WTC11 (cell line): Measurements from ENCODE around the gene FOCAD. TPM values are rescaled to one million over a fixed set of nuclear protein-coding genes. Genes with fewer than 3 reads are reported as not detected.

ENCODE experiments used
- ATAC-seq: fragments of 200-7000 bp; cut with Tn5 transposase; 2 replicates; pipeline ENCODE4 v1.10.0; 2021; ENCODE audit warnings: mild to moderate bottlenecking, moderate library complexity
- CTCF ChIA-PET: fragments of 300-600 bp; sonication (Branson Sonifier 250); formaldehyde crosslinking; loops from one replicate; lab custom pipeline; 2021; ENCODE audit warnings: antibody characterized with exemption; lab: Charles Lee
- POLR2A ChIA-PET: fragments of 350-600 bp; sonication (Branson Sonifier 250); formaldehyde crosslinking; loops from one replicate; lab custom pipeline; 2021; ENCODE audit warnings: antibody characterized with exemption; lab: Charles Lee
- DNase-seq: peaks from one replicate; pipeline ENCODE4 v3.0.0; 2021; ENCODE audit warnings: low spot score
- H3K27ac Mint-ChIP-seq: 2 replicates; pipeline ENCODE4 v1.8.0; 2021; ENCODE audit warnings: mixed read lengths
- H3K27me3 Mint-ChIP-seq: 2 replicates; pipeline ENCODE4 v1.8.0; 2021; ENCODE audit warnings: low read depth, mild to moderate bottlenecking, moderate library complexity, mixed read lengths
- H3K36me3 Mint-ChIP-seq: 2 replicates; pipeline ENCODE4 v1.8.0; 2021; ENCODE audit warnings: mixed read lengths
- H3K4me1 Mint-ChIP-seq: 2 replicates; pipeline ENCODE4 v1.8.0; 2022; ENCODE audit warnings: mixed read lengths
- H3K4me3 Mint-ChIP-seq: 2 replicates; pipeline ENCODE4 v1.8.0; 2021; ENCODE audit warnings: mild to moderate bottlenecking, moderate library complexity, mixed read lengths
- H3K9me3 Mint-ChIP-seq: 2 replicates; pipeline ENCODE4 v1.8.0; 2021; ENCODE audit warnings: mixed read lengths
- EMX1 ChIP-seq: fragments of 250-450 bp; sonication (Bioruptor Pico); IDR thresholded peaks from 2 replicates; pipeline ENCODE4 v1.8.0; 2021; ENCODE audit warnings: mild to moderate bottlenecking
- ESRRA ChIP-seq: sonication (generic); formaldehyde crosslinking; IDR thresholded peaks from 2 replicates; pipeline ENCODE4 v1.8.1; 2022; ENCODE audit warnings: mild to moderate bottlenecking, missing genetic modification reagents, borderline replicate concordance
- GTF2I ChIP-seq: fragments of 250-450 bp; sonication (Bioruptor Pico); conservative IDR thresholded peaks from 2 replicates; pipeline ENCODE4 v1.4.0; 2021; ENCODE audit warnings: mild to moderate bottlenecking
- JAZF1 ChIP-seq: fragments of 250-450 bp; sonication (Bioruptor Pico); IDR thresholded peaks from 2 replicates; pipeline ENCODE4 v1.9.0; 2021; ENCODE audit warnings: moderate library complexity, mild to moderate bottlenecking, inconsistent platforms
- JUN ChIP-seq: sonication (generic); formaldehyde crosslinking; IDR thresholded peaks from 2 replicates; pipeline ENCODE4 v1.8.0; 2023; ENCODE audit warnings: mild to moderate bottlenecking, missing genetic modification reagents
- KAT7 ChIP-seq: sonication (generic); formaldehyde crosslinking; IDR thresholded peaks from 2 replicates; pipeline ENCODE4 v1.8.1; 2023; ENCODE audit warnings: missing genetic modification reagents, mild to moderate bottlenecking, borderline replicate concordance
- MXD4 ChIP-seq: fragments of 250-450 bp; sonication (Bioruptor Pico); IDR thresholded peaks from 2 replicates; pipeline ENCODE4 v1.8.0; 2021; ENCODE audit warnings: mild to moderate bottlenecking, moderate library complexity, borderline replicate concordance
- MYBL2 ChIP-seq: sonication (generic); formaldehyde crosslinking; IDR thresholded peaks from 2 replicates; pipeline ENCODE4 v1.8.1; 2023; ENCODE audit warnings: mild to moderate bottlenecking, moderate library complexity, missing genetic modification reagents
- NFE2L1 ChIP-seq: sonication (generic); formaldehyde crosslinking; IDR thresholded peaks from 2 replicates; pipeline ENCODE4 v1.8.1; 2023; ENCODE audit warnings: missing genetic modification reagents
- NR2C2 ChIP-seq: sonication (generic); formaldehyde crosslinking; IDR thresholded peaks from 2 replicates; pipeline ENCODE4 v1.8.0; 2022; ENCODE audit warnings: mild to moderate bottlenecking, missing genetic modification reagents
- PRRX2 ChIP-seq: fragments of 250-450 bp; sonication (Bioruptor Pico); IDR thresholded peaks from 2 replicates; pipeline ENCODE4 v1.8.0; 2021; ENCODE audit warnings: mild to moderate bottlenecking
- RORB ChIP-seq: fragments of 250-450 bp; sonication (Bioruptor Pico); IDR thresholded peaks from 2 replicates; pipeline ENCODE4 v1.9.0; 2021; ENCODE audit warnings: mild to moderate bottlenecking
- SMAD3 ChIP-seq: sonication (generic); formaldehyde crosslinking; IDR thresholded peaks from 2 replicates; pipeline ENCODE4 v1.8.0; 2022; ENCODE audit warnings: missing genetic modification reagents, mild to moderate bottlenecking, borderline replicate concordance
- SP1 ChIP-seq: sonication (generic); formaldehyde crosslinking; conservative IDR thresholded peaks from 2 replicates; pipeline ENCODE4 v1.8.1; 2022; ENCODE audit warnings: missing genetic modification reagents
- TEAD4 ChIP-seq: sonication (generic); formaldehyde crosslinking; IDR thresholded peaks from 2 replicates; pipeline ENCODE4 v1.8.0; 2022; ENCODE audit warnings: mild to moderate bottlenecking, missing genetic modification reagents
- ZNF423 ChIP-seq: fragments of 250-450 bp; sonication (Bioruptor Pico); IDR thresholded peaks from 2 replicates; pipeline ENCODE4 v2.1.2; 2022; ENCODE audit warnings: mild to moderate bottlenecking, moderate library complexity
- total RNA-seq: library from RNA; stranded (reverse); gene quantifications from 3 replicates; pipeline ENCODE4 v1.2.3, GENCODE V29; 2021
- TF ChIP-seq, protein P1 (sequence below): sonication (generic); formaldehyde crosslinking; IDR thresholded peaks from 2 replicates; pipeline ENCODE4 v1.8.0; 2022; ENCODE audit warnings: mild to moderate bottlenecking, missing genetic modification reagents
- TF ChIP-seq, protein P2 (sequence below): sonication (generic); formaldehyde crosslinking; IDR thresholded peaks from 2 replicates; pipeline ENCODE4 v1.8.1; 2022; ENCODE audit warnings: mild to moderate bottlenecking, moderate library complexity, missing genetic modification reagents
- TF ChIP-seq, protein P3 (sequence below): fragments of 250-450 bp; sonication (Bioruptor Pico); IDR thresholded peaks from 2 replicates; pipeline ENCODE4 v2.1.2; 2022; ENCODE audit warnings: mild to moderate bottlenecking, moderate library complexity
- TF ChIP-seq, protein P4 (sequence below): fragments of 250-450 bp; sonication (Bioruptor Pico); IDR thresholded peaks from 2 replicates; pipeline ENCODE4 v1.9.0; 2021; ENCODE audit warnings: mild to moderate bottlenecking
- TF ChIP-seq, protein P5 (sequence below): sonication (generic); formaldehyde crosslinking; IDR thresholded peaks from 2 replicates; pipeline ENCODE4 v1.8.0; 2022; ENCODE audit warnings: mild to moderate bottlenecking, missing genetic modification reagents

Gene FOCAD
- total RNA-seq, 1 experiment from 2014 or later, result 34.3 TPM

DNA sequence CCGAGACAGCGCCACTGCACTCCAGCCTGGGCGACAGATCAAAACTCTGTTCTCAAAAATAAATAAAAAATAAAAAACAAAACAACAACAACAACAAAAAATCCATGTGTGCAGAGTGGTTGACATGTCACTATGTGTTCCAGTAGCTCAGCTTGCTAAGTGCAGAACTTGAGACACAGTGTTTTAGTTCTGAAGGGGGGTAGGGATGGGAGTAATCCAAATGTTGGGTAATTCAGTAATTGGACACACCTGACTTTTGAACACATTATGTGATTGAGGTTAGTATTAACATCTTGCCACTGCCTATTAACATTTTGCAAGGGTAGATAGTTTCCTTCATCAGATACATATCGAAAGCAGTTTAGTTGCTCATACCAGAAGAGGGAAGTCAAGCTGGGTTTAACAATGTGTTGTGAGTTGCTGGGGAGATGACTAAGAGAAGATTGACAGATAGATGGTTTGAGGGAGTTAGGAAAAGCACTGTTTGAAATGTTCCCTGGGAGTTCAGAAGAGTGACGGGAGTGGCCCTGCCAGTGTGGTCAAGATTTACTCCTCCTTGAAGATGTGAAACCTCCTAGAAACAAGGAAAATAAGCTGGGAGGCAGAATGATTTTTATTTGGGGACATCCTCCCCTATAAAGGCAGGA, 346.5 kb downstream of the FOCAD start (continued):
- TF ChIP-seq SMAD3 (CRISPR knock-in tag) (no peak), PRRX2 (CRISPR knock-in tag) (no peak), JAZF1 (CRISPR knock-in tag) (no peak), KAT7 (no peak)

DNA sequence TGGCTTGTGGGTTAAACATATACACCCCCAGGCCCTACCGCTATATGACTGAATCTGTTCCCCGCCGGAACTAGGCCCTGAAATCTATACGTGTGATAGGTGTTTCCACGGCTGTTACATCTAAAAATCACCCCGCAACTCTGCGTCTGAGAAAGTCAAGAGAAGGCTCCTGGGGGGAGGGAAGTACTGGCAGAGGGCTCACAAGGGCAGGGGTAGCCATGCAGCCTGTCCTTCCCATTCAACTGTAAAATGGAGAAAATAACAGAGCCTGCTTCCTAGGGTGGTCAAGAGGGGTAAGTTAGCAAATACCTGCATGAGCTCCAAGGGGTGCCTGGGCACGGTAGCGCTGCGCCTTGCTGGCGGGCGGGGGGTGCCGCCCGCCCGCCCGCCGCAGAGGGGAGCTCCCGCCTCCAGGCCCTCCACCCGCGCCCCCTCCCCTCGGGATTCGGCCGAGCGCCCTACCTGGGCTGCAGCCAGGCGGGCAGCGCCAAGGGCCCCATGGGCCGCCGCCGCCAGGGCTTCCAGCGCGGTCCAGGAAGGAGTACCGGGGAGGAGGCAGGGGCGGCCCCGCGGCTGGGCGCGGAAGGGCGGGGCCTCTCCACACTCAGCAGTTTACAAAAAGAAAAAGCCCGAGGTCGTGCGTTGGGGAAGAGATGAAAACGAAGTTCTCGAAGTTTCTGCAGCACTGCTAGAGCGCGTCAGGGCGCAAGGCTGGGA, 347.2 kb downstream of the FOCAD start, which contains the start of gene HACD4:
HACD4 (minus strand) TSS at position 550 of the 717 bp plus-strand sequence; CDS start at position 500, 50 bp downstream.
- H3K27ac Mint-ChIP-seq, result no peak within 1 kb of the TSS
- H3K27me3 Mint-ChIP-seq, result peaks cover 20% of the 10 kb centered on the region
- peak; percentile 70 for DNase-seq
- no peaks in the 10 kb centered on the region for H3K4me1 Mint-ChIP-seq
- ChIA-PET POLR2A (interaction anchor here (0.6 kb wide), 1 partner anchor 12 kb away, joined by 3 read pairs; no protein-coding TSS in a partner anchor), CTCF (interaction anchor here (1.1 to 1.4 kb wide), 3 partner anchors 47 to 90 kb away, joined by 4 to 6 read pairs (median 5); no protein-coding TSS in a partner anchor)
- TF ChIP-seq PRRX2 (CRISPR knock-in tag), result no peak
- TF ChIP-seq ZNF423 (CRISPR knock-in tag), result peak; percentile 92
- TF ChIP-seq NFE2L1 (CRISPR knock-in tag), result peak; percentile 15; the same call in 1 of the 2 replicates
- peak; percentile 34 for TF ChIP-seq SP1 (CRISPR knock-in tag)
- no peaks in the 10 kb centered on the region for H3K36me3 Mint-ChIP-seq
- ATAC-seq, result peak; percentile 93
- H3K4me3 Mint-ChIP-seq, result peak within 1 kb of the TSS; percentile 54
- H3K9me3 Mint-ChIP-seq, result no peaks in the 10 kb centered on the region

DNA sequence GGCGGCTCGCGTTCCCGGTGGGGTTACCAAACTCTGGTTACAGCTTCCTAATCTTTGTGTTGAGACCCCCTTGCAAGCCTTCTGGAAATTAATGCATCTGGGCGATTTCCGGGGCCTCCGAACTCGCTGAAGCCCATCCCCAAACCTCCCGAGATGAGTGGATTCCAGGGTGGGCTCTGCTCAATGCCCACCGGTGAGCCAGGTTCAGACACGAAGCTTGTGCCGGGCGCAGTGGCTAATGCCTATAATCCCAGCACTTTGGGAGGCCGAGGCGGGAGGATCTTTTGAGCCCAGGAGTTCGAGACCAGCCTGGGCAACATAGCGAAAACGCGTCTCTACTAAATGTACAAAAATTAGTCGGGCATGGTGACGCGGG, 347.7 kb downstream of the FOCAD start:
- H3K27ac Mint-ChIP-seq, result no peak overlapping the region

DNA sequence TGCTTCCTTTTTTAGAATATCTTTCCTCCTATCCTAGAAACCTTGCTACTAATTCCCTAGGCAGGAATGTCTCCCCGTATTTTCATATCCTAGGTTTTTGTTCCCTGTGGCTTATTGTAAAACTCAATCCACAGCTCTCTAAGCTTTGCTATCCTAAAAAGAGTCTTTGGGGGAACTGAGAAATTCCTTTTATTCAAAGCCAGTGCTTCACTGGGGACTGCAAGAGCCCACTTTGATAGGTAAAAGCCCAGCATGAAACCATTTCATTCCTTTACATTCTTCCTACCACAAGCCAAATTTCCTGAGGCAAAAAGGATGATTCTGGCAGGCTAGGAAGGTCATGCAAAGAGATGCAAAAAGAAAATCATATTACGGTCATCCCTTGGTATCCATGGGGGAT, 353.2 kb downstream of the FOCAD start:
- Mint-ChIP-seq H3K36me3 (no peaks in the 10 kb centered on the region), H3K4me1 (peaks cover 4% of the 10 kb centered on the region; the same call in 1 of the 2 replicates), H3K27me3 (peaks cover 25% of the 10 kb centered on the region), H3K4me3 (no peak overlapping the region), H3K27ac (no peak overlapping the region), H3K9me3 (no peaks in the 10 kb centered on the region)
- POLR2A ChIA-PET, result no interaction called here
- CTCF ChIA-PET, result no interaction called here
- no peak for DNase-seq
- ATAC-seq, result peak; percentile 59
- TF ChIP-seq, protein P1, sequence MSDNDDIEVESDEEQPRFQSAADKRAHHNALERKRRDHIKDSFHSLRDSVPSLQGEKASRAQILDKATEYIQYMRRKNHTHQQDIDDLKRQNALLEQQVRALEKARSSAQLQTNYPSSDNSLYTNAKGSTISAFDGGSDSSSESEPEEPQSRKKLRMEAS (CRISPR knock-in tag), result no peak
- TF ChIP-seq RORB (CRISPR knock-in tag), result no peak

More for the DNA sequence above, 347.7 kb downstream of the FOCAD start:
- POLR2A ChIA-PET, result interaction anchor here (0.6 kb wide), 1 partner anchor 11 kb away, joined by 3 read pairs; no protein-coding TSS in a partner anchor
- Mint-ChIP-seq H3K4me1 (no peaks in the 10 kb centered on the region), H3K4me3 (peak overlapping the region; percentile 54), H3K36me3 (no peaks in the 10 kb centered on the region), H3K27me3 (peaks cover 25% of the 10 kb centered on the region), H3K9me3 (no peaks in the 10 kb centered on the region)
- CTCF ChIA-PET, result interaction anchor here (1.4 kb wide), 1 partner anchor 47 kb away, joined by 6 read pairs; no protein-coding TSS in a partner anchor
- TF ChIP-seq SP1 (CRISPR knock-in tag), result 0 out of 2 replicates have a peak, but pooled peaks have one; percentile 14
- TF ChIP-seq SMAD3 (CRISPR knock-in tag), result 0 out of 2 replicates have a peak, but pooled peaks have one; percentile 15
- no peak for TF ChIP-seq JAZF1 (CRISPR knock-in tag)
- DNase-seq (no peak), ATAC-seq (no peak)

DNA sequence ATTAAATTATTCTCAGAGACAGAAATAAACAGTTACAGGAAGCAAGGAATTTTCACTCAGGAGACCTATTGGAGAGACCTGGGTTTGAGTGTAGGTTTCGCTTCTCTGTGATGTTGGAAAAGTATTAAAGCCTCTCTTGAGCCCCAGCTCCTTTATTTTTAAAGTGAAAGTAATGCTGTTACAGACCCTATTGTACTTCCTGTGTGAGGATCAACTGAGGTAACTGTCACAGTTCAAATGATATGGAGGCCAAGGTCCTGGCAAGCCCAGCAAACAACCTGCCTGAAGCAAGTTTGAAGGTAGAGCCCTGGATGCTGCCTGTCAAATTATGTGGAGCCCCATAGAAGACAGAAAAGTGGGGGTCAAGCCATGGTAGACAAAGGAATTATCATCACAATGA, 355.2 kb downstream of the FOCAD start:
- POLR2A ChIA-PET, result no interaction called here
- Mint-ChIP-seq H3K27ac (no peak overlapping the region), H3K36me3 (no peaks in the 10 kb centered on the region), H3K4me1 (peaks cover 4% of the 10 kb centered on the region; the same call in 1 of the 2 replicates), H3K4me3 (no peak overlapping the region), H3K9me3 (no peaks in the 10 kb centered on the region), H3K27me3 (peaks cover 13% of the 10 kb centered on the region)
- no peak for DNase-seq
- CTCF ChIA-PET, result no interaction called here
- no peak for ATAC-seq
- TF ChIP-seq ESRRA (no peak), MXD4 (CRISPR knock-in tag) (no peak), RORB (CRISPR knock-in tag) (no peak), GTF2I (CRISPR knock-in tag) (no peak), KAT7 (no peak), TEAD4 (CRISPR knock-in tag) (no peak), NR2C2 (CRISPR knock-in tag) (no peak), NFE2L1 (CRISPR knock-in tag) (no peak), JUN (CRISPR knock-in tag) (no peak), MYBL2 (CRISPR knock-in tag) (no peak), EMX1 (CRISPR knock-in tag) (no peak)
- TF ChIP-seq, protein P2, sequence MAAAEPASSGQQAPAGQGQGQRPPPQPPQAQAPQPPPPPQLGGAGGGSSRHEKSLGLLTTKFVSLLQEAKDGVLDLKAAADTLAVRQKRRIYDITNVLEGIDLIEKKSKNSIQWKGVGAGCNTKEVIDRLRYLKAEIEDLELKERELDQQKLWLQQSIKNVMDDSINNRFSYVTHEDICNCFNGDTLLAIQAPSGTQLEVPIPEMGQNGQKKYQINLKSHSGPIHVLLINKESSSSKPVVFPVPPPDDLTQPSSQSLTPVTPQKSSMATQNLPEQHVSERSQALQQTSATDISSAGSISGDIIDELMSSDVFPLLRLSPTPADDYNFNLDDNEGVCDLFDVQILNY (CRISPR knock-in tag), result no peak
- TF ChIP-seq, protein P3, sequence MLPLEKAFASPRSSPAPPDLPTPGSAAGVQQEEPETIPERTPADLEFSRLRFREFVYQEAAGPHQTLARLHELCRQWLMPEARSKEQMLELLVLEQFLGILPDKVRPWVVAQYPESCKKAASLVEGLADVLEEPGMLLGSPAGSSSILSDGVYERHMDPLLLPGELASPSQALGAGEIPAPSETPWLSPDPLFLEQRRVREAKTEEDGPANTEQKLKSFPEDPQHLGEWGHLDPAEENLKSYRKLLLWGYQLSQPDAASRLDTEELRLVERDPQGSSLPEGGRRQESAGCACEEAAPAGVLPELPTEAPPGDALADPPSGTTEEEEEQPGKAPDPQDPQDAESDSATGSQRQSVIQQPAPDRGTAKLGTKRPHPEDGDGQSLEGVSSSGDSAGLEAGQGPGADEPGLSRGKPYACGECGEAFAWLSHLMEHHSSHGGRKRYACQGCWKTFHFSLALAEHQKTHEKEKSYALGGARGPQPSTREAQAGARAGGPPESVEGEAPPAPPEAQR (CRISPR knock-in tag), result no peak
- TF ChIP-seq, protein P4, sequence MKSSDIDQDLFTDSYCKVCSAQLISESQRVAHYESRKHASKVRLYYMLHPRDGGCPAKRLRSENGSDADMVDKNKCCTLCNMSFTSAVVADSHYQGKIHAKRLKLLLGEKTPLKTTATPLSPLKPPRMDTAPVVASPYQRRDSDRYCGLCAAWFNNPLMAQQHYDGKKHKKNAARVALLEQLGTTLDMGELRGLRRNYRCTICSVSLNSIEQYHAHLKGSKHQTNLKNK (CRISPR knock-in tag), result no peak
- TF ChIP-seq, protein P5, sequence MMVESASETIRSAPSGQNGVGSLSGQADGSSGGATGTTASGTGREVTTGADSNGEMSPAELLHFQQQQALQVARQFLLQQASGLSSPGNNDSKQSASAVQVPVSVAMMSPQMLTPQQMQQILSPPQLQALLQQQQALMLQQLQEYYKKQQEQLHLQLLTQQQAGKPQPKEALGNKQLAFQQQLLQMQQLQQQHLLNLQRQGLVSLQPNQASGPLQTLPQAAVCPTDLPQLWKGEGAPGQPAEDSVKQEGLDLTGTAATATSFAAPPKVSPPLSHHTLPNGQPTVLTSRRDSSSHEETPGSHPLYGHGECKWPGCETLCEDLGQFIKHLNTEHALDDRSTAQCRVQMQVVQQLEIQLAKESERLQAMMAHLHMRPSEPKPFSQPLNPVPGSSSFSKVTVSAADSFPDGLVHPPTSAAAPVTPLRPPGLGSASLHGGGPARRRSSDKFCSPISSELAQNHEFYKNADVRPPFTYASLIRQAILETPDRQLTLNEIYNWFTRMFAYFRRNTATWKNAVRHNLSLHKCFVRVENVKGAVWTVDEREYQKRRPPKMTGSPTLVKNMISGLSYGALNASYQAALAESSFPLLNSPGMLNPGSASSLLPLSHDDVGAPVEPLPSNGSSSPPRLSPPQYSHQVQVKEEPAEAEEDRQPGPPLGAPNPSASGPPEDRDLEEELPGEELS, result no peak
